Skin of body (tissue), 2 donors: ENCODE measurements around the gene PRR15L. TPM values are rescaled to one million over a fixed set of nuclear protein-coding genes. Genes with fewer than 3 reads are reported as not detected.
A peak's percentile ranks its signal among the peaks of the same experiment; 100 is the strongest.
"Not testable (repeated sequence)": the region's sequence is repeated elsewhere in the genome, so short reads cannot be mapped to it uniquely, and the experiment has no call there.

Experiments used
- DNase-seq: peaks from one replicate; lab custom pipeline; 2025; lab: John Stamatoyannopoulos, UW
- total RNA-seq: library from RNA; depleted of rRNA; stranded (reverse); fragments of >200 nt; gene quantifications from one replicate; pipeline ENCODE4 v1.2.3, GENCODE V29; 2014

The PRR15L gene
- 1.7 TPM for total RNA-seq

GRCh38 chr17:47957591-47958490, at the start of gene PRR15L:
PRR15L (minus strand) TSS chr17:47957883; CDS start chr17:47953234, 4,649 bp downstream.
- no peak for DNase-seq

GRCh38 chr17:48006936-48007709, 49.4 kb upstream of the PRR15L start:
- no peak for DNase-seq

GRCh38 chr17:48004983-48005382, 47.3 kb upstream of the PRR15L start:
- no peak for DNase-seq

GRCh38 chr17:48003417-48004151, 45.9 kb upstream of the PRR15L start:
- peak; percentile 15 for DNase-seq

DNA sequence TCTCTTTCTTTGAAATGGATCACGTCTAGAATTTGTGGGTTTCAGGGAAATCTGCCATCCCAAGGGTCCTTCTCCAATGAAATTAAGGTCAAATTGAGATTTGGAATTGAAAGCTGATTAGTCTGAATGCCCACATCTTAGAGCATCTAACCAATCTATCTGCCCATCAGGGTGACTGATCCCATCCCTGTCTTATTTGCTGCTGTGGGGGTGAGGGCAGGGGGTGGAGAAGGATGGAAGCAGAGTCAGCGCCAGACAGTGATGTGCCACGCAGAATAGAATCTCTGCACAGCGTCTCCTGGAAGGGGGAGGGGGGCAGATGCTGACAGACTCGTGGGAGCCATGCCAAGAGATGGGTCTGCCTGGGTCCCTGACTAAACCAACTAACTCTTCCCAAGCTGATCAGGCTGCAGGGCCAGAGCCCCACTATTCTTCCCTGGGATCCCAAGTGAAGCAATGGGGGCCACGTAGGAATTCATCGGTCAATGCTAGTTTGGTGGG, 45.3 kb upstream of the PRR15L start:
- no peak for DNase-seq

DNA sequence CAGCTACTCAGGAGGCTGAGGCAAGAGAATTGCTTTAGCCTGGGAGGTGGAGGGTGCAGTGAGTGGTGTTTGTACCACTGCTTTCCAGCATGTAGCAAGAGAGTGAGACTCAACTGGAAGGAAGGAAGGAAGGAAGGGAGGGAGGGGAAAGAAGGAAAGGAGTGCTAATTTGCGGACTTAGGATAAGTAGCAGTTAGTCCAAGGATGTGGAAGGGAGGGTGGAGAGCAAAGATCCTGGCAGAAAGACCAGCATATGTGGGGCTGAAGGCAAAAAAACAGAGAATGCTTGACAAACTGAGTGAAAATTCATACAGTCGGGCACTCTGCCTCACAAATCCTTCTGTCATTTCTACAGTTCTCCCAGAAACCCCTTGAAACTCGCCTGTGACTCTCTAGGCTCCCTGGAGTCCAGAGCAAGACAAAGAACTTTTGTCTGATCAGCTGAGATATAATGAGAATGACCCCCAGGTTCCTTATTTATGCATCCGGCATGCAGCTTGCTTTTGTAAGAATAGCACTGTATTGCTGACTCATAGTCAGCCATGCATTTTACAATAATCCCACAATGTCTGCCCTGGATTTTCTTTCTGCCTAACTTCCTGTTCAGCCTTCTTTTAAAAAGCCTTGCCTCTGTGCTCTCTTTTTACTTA, 44.7 kb upstream of the PRR15L start:
- peak; percentile 46 for DNase-seq

DNA sequence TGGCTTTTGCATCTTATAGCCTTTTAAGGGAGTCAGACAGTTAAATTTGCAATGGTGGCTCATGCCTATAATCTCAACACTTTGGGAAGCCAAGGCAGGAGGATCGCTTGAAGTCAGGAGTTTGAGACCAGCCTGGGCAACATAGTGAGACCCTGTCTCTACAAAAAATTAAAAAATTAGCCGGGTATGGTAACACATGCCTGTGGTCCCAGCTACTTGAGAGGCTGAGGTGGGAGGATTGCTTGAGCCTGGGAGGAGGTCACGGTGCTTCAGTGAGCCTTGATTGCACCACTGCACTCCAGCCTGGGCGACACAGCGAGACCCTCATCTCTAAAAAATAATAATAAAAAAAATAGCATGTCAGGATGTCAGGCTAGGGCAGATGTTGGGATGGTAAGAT, 44.0 kb upstream of the PRR15L start:
- DNase-seq = not testable (repeated sequence)

- no peak for DNase-seq
These were observed 43.5 kb upstream of the PRR15L start for GRCh38 chr17:48001197-48001596.

GRCh38 chr17:47999582-47999981, 41.9 kb upstream of the PRR15L start:
- no peak for DNase-seq

GRCh38 chr17:47998044-47998443, 40.4 kb upstream of the PRR15L start:
- DNase-seq = no peak

DNA sequence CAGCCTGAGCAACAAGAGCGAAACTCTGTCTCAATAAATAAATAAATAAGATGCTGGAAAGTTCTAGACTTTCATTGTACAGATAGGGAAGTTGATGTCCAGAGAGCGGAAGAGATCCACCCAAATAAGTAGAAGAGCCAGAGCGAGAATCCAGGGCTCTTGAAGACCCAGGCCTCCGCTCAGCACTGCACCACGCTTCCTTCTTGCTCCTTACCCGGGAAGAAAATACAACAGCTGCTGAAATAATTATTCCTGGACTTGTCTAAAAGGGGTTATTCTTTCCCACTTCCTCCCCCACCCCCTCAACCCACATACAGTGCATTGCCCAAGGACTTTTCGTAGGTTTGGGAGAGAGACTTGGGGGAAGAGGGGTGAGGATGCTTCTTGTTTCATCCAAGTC, 39.9 kb upstream of the PRR15L start:
- DNase-seq = no peak

DNA sequence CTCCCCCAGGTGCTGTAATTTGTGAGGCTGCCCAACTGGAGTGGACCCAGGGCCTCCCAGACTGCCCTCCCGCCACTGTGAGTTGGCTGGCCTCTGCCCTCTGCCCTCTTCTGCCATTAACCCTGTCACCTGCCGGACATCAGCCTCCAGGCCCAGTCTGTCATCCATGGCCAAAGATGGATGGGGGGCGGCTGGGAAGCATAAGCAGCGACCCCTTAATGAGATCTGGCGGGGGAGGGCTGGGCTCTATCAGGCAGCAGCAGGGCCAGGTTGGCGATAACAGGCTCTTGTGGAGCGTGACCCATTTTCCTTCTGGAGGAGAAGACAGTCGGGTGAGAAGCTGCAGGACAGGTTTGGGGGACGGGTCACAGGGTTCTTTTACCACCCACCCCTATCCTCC, 38.5 kb upstream of the PRR15L start:
- no peak for DNase-seq

- no peak for DNase-seq
These were observed 37.7 kb upstream of the PRR15L start for GRCh38 chr17:47995241-47995935.

- no peak for DNase-seq
These were observed 37.0 kb upstream of the PRR15L start for GRCh38 chr17:47994724-47995123.

GRCh38 chr17:47993964-47994363, 36.3 kb upstream of the PRR15L start:
- DNase-seq = no peak

GRCh38 chr17:47993031-47993564, 35.4 kb upstream of the PRR15L start:
- no peak for DNase-seq

DNA sequence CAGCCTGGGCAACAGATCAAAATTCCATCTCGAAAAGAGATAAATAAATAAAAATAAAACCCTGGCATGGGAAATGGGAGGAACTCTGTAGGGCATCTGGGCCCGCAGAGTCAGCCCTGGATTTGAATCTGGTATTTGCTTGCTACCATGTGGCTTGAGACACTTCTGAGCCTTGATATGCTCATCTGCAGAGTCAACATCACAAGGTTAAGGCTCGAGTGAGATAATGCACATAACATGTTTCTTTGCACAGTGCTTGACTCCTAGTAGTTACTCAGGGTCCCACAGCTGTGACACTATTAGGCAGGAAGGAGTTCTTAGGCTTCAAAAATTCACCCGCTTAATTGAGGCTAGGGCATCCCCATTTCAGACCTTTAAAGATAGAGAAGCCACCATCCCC, 34.5 kb upstream of the PRR15L start:
- no peak for DNase-seq

GRCh38 chr17:47990962-47991731, 33.5 kb upstream of the PRR15L start:
- no peak for DNase-seq

DNA sequence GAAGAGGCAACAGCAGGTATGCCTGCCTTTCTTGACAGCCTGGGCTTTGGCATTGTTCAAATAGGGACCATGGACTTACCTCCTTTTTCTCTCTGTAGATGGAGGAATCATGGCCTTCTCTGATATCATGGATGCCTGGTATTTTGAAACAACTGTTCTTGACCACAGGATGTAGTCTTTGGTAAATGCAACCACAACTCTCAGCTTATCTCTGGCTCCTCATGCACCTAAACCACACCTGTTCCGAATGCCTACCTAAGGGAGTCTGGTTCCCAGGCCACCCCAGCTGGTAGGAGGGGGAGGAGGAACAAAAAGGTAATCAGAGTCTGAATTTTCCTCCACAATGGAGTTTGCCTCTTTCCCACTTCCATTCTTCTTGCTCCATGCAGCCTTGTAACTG, 32.0 kb upstream of the PRR15L start:
- DNase-seq = no peak
